ENCODE measurements around the gene SYDE1.
"Not testable (repeated sequence)": the region's sequence is repeated elsewhere in the genome, so short reads cannot be mapped to it uniquely, and the experiment has no call there.

GRCh38 chr19:15097980-15098379, 9.2 kb upstream of the SYDE1 start:
- TF ChIP-seq EZH2 (IDR thresholded peaks at IDR 0.05; ENCODE audit: borderline replicate concordance, low read depth, low read length, severe bottlenecking); CTCF (IDR thresholded peaks at IDR 0.05; ENCODE audit: borderline replicate concordance, extremely low read depth, low read length, poor library complexity, severe bottlenecking): not testable (repeated sequence)

Measured in DND-41 (cell line).